Stimulated activated naive CD8-positive, alpha-beta T cell treated with anti-CD3 and anti-CD28 coated beads, Interleukin-15, amount 100 ng/mL, for 72 hours (primary cell): ENCODE data around the gene GLTPD2.
A peak's percentile ranks its signal among the peaks of the same experiment; 100 is the strongest.

Source experiments
- ATAC-seq: fragments of 150-1000 bp; cut with Tn5 transposase; 2 replicates; pipeline ENCODE4 v1.10.0; 2021; ENCODE audit warnings: mild to moderate bottlenecking, moderate library complexity
- DNase-seq, 2 donors: peaks; one replicate each; pipeline ENCODE4 v3.0.0; 2021 to 2022
- H3K27ac Mint-ChIP-seq, 2 donors: one replicate each; pipeline ENCODE4 v1.8.0; 2022; ENCODE audit warnings: mild to moderate bottlenecking in 2 of 2, mixed read lengths in 2 of 2, moderate library complexity in 2 of 2
- H3K27me3 Mint-ChIP-seq: one replicate; pipeline ENCODE4 v1.8.0; 2022; ENCODE audit warnings: mixed read lengths
- H3K4me1 Mint-ChIP-seq: one replicate; pipeline ENCODE4 v1.8.0; 2022; ENCODE audit warnings: mild to moderate bottlenecking, mixed read lengths
- H3K4me3 Mint-ChIP-seq, 2 donors: one replicate each; pipeline ENCODE4 v1.8.0; 2022; ENCODE audit warnings: mild to moderate bottlenecking in 2 of 2, mixed read lengths in 2 of 2, moderate library complexity in 1 of 2
- H3K9me3 Mint-ChIP-seq, 2 donors: one replicate each; pipeline ENCODE4 v1.8.0; 2022; ENCODE audit warnings: mixed read lengths in 2 of 2

Gene GLTPD2

DNA sequence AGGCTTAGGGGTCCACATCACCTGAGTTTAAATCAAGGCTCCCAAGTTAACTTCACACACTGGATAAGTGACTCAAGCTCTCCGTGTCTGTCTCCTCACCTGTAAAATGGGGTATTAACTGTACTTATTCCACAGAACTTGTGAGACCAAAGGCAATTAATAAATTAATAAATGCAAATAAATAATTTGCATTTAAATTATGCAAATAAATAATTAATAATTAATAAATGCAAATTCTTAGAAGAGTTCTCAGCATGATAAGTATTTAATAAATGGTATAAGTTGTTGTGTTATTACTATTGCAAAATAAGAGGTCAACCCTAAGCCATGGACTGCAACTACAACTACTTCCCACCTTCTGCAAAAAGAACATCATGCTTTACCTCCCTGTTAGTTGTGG lies 35.4 kb upstream of the GLTPD2 start:
- Mint-ChIP-seq H3K9me3 (no peaks in the 10 kb centered on the region), H3K4me1 (peaks cover 5% of the 10 kb centered on the region), H3K27ac (no peak overlapping the region), H3K4me3 (no peak overlapping the region), H3K27me3 (peaks cover 20% of the 10 kb centered on the region)
- DNase-seq (no peak), ATAC-seq (no peak)

DNA sequence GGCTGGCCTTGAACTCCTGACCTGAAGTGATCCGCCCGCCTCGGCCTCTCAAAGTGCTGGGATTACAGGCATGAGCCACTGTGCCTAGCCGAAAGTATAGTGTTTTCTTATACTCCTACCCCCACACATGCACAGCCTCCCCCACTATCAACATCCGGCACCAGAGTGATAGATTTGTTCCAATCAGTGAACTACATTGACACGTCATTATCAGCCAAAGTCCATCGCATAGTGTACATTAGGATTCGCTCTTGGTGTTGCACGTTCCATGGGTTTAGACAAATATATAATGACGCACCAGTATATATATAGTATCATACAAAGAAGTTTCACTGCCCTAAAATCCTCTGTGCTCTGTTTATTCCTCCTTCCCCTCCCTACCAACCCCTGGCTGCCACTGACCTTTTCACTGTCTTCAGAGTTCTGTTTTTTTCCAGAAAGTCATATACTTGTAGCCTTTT lies 29.0 kb upstream of the GLTPD2 start:
- H3K27ac Mint-ChIP-seq = no peak overlapping the region
- DNase-seq = no peak
- no peak for ATAC-seq
- H3K9me3 Mint-ChIP-seq = no peaks in the 10 kb centered on the region
- H3K4me1 Mint-ChIP-seq = no peaks in the 10 kb centered on the region
- H3K4me3 Mint-ChIP-seq = no peak overlapping the region
- H3K27me3 Mint-ChIP-seq = peaks cover 8% of the 10 kb centered on the region

DNA sequence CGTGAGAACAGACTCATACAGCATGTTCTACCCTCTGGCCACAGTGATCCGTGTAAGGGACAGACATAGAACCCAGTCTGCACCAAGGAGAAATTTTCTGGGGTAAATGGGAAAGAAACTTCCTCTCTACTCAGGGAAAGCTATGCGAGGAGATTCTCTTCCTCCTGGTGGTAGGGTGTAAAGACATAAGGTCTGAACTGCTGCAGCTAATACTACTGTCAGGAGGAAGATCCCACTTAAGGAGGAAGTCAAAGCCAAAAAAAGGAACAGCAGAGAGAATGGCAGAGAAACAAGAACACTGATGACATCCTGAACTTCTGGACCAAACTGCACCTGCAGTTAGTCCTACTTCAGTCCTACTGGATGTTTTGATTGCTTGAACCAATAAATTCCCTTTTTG lies 24.2 kb upstream of the GLTPD2 start:
- DNase-seq (no peak), ATAC-seq (no peak)
- H3K27me3 Mint-ChIP-seq = peaks cover 9% of the 10 kb centered on the region
- no peak overlapping the region for H3K27ac Mint-ChIP-seq
- no peak overlapping the region for H3K4me3 Mint-ChIP-seq
- no peaks in the 10 kb centered on the region for H3K4me1 Mint-ChIP-seq
- no peaks in the 10 kb centered on the region for H3K9me3 Mint-ChIP-seq

DNA sequence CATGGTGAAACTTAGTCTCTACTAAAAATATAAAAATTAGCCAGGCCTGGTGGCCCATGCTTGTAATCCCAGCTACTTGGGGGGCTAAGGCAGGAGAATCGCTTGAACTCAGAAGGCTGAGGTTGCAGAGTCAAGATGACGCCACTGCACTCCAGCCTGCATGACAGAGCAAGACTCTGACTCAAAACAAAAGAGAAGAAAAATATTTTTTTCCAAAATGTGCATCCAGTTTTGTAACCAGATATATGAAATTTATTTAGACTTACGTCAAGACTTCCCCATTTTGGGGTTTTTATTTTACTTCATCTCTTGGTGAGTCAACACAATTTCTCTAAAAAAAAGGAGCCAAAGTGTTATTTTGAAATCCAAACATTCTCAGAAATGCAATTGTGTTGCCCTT lies 22.6 kb upstream of the GLTPD2 start:
- DNase-seq = no peak
- Mint-ChIP-seq H3K9me3 (no peaks in the 10 kb centered on the region), H3K27ac (no peak overlapping the region), H3K4me3 (no peak overlapping the region), H3K27me3 (peaks cover 9% of the 10 kb centered on the region), H3K4me1 (peaks cover under 1% of the 10 kb centered on the region)
- ATAC-seq = no peak

DNA sequence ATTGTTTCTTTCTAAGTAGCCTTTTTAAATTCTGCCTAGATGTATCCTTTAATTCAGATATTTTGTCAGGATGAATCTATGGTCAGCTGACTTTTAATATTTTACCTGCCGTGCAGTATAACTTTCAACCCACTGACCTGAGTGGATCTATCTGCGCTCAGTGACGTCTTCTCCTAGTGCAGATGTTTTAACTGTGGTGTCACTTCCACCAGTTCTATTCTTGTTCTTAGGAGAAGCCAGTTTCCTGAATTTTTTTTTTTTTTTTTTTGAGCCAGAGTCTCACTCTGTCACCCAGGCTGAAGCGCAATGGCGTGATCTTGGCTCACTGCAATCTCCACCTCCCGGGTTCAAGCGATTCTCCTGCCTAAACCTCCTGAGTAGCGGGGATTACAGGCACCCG lies 22.0 kb upstream of the GLTPD2 start:
- Mint-ChIP-seq H3K4me3 (no peak overlapping the region), H3K27ac (no peak overlapping the region), H3K9me3 (no peaks in the 10 kb centered on the region), H3K27me3 (peaks cover 9% of the 10 kb centered on the region), H3K4me1 (peaks cover 6% of the 10 kb centered on the region)
- ATAC-seq (no peak), DNase-seq (no peak)

DNA sequence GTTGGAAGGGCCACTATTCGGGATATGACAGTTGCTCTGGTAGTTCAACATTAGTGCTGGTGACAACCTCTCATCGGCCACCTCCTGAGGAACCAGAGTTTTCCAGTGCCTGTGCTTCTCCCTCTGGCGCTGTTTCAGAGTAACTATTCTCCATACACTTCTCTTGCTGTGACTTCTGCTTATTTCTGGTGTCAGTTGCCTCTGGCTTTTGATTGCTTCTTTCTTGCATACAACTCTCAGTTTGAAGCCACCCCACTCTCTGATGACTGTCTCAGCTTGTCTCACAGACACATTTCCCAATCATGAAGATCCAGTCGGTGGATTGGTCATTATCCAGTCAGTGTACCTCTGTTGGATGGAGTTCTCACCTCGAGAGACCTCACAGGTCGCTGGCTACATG lies 20.5 kb upstream of the GLTPD2 start:
- Mint-ChIP-seq H3K4me1 (peaks cover 10% of the 10 kb centered on the region), H3K27ac (no peak overlapping the region), H3K9me3 (no peaks in the 10 kb centered on the region)

DNA sequence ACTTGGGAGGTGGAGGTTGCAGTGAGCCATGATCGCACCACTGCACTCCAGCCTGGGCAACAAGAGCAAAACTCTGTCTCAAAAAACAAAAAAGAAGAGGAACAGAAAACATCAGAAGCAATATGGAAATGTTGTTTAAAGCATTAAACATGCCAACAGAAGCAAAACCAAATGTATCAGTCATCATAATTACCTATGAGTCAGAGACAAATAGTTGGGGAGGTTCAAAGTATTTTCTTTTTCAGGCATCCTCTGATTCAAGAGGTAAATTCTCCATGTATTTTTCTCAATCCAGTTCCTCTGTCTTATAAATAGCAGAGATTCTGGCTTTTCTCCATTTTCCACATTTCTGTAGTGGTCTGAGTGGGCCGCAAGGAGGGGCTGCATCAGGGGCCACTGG lies 19.1 kb upstream of the GLTPD2 start:
- Mint-ChIP-seq H3K27ac (no peak overlapping the region), H3K9me3 (no peaks in the 10 kb centered on the region), H3K4me1 (peaks cover 10% of the 10 kb centered on the region), H3K27me3 (peaks cover 9% of the 10 kb centered on the region), H3K4me3 (no peak overlapping the region)
- ATAC-seq (no peak), DNase-seq (no peak)

More for the DNA sequence above, 20.5 kb upstream of the GLTPD2 start:
- Mint-ChIP-seq H3K27me3 (peaks cover 9% of the 10 kb centered on the region), H3K4me3 (no peak overlapping the region)
- DNase-seq (no peak), ATAC-seq (no peak)

DNA sequence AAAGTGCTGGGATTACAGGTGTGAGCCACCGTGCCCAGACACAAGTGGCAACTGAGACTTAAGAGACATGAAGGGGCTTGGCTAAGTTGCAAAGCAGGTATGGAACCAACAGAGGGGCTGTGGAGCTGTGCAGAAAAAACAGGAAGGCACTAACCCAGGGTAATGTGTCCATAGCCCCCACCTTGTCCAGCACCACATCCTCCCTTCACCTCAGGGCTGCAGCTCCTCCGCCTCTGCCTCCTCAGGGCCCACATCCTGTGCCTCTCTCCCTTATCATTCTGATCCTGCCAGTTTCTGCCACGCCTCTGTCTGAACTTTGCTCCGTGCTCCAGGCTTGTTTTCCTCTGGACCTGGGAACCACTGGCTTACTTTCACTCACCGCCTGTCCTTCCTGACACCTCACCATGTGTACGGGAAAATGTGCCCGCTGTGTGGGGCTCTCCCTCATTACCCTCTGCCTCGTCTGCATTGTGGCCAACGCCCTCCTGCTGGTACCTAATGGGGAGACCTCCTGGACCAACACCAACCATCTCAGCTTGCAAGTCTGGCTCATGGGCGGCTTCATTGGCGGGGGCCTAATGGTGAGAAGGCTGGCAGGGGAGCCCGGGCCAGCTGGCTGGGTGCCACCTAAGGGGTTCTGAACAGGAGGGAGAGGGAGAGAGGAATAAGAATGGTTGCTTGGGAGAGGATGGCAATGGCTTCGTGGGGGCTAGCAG lies 17.1 kb upstream of the GLTPD2 start, which contains the start of gene TM4SF5:
Gene TM4SF5, plus strand, starts transcription at position 368 of the 716 bp plus-strand sequence. Its CDS starts 37 bp downstream, at position 405.
- Mint-ChIP-seq H3K27ac (peak within 1 kb of the TSS in 1 of 2 donors; percentile 79), H3K4me3 (no peak within 1 kb of the TSS), H3K9me3 (no peaks in the 10 kb centered on the region), H3K27me3 (peaks cover 9% of the 10 kb centered on the region), H3K4me1 (peaks cover 10% of the 10 kb centered on the region)
- peak; percentile 78 for ATAC-seq
- no peak for DNase-seq

DNA sequence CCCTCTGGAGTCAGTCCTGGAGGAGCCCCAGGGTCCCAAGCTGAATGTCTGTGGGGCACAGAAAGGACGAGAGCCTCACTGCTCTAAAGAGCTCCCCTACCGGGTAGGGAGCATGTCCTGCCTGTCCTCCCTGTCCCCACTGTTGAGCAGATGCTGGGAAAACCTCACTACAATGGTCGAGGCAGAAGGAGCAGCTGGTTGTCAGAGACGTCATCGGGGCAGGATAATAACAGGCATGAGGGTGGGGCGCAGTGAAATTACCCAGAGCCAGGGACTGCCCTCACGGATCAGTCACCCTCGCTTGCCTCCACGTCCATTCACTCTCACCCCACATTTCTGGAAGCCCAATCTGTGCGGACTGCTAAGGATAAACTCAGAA lies 16.5 kb upstream of the GLTPD2 start:
- H3K27me3 Mint-ChIP-seq = peaks cover 9% of the 10 kb centered on the region
- DNase-seq (no peak), ATAC-seq (no peak)
- peaks cover 10% of the 10 kb centered on the region for H3K4me1 Mint-ChIP-seq
- no peaks in the 10 kb centered on the region for H3K9me3 Mint-ChIP-seq
- H3K27ac Mint-ChIP-seq = no peak overlapping the region
- H3K4me3 Mint-ChIP-seq = no peak overlapping the region

DNA sequence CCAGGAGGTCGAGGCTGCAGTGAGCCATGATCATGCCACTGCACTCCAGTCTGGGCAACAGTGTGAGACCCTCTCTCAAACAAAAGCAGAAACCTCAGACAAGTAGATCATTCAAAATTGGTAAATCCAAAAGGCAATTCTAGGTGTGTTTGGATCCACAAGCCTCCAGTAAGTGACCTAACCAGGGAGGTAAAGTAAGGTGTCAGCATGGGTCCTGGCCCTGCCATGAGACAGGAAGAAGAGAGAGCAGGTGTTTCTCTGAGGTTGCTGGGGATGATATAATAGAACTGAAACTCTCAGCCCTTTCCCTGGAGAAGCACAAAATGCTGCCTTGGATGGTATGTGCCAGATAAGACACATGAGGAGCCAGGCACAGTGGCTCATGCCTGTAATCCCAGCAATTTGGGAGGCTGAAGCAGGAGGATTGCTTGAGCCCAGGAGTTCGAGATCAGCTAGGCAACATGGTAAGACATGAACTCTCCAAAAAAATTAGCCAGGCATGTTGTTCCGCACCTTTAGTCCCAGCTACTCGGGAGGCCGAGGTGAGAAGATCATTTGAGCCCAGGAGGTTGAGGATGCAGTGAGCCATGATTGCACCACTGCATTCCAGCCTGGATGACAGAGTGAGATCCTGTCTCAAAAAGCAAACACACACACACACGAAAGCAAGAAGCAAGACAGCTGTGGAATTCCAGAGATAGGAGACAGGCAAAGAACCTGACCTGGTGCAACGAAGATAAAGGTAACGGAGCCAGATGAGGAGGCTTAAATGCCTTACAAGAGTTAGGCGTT lies 10.6 kb upstream of the GLTPD2 start:
- peaks cover 7% of the 10 kb centered on the region for H3K4me1 Mint-ChIP-seq
- peak overlapping the region in 1 of 2 donors; percentile 88 for H3K27ac Mint-ChIP-seq
- H3K9me3 Mint-ChIP-seq = no peaks in the 10 kb centered on the region
- no peak overlapping the region for H3K4me3 Mint-ChIP-seq
- ATAC-seq = no peak
- peaks cover 37% of the 10 kb centered on the region for H3K27me3 Mint-ChIP-seq
- no peak for DNase-seq

DNA sequence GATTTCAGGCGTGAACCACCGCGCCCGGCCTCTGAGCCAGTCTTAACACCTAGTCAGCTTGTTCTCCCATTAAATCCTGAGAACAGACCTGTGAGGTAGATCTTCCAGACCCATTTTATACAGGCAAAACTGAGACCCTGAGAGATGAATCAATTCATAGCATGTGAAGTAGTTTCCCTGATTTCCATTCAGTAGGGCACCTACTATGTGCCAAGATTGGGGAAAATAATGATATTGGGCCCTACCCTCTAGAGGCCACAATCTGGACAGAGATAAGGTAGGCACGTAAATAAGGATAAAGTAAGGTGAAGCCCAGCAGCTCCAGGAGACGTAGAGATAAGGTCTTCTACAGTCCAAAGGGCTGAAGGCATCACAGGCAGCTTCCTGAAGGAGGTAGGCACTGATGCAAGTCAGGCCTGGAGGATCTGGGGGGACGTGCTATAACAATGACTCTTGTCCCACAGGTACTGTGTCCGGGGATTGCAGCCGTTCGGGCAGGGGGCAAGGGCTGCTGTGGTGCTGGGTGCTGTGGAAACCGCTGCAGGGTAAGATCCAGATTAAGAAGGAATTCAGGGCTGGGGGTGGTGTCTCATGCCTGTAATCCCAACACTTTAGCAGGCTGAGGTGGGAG lies 8.3 kb upstream of the GLTPD2 start:
- Mint-ChIP-seq H3K4me1 (peaks cover 10% of the 10 kb centered on the region), H3K27me3 (peaks cover 58% of the 10 kb centered on the region), H3K9me3 (no peaks in the 10 kb centered on the region), H3K27ac (no peak overlapping the region), H3K4me3 (no peak overlapping the region)
- ATAC-seq (no peak), DNase-seq (no peak)

DNA sequence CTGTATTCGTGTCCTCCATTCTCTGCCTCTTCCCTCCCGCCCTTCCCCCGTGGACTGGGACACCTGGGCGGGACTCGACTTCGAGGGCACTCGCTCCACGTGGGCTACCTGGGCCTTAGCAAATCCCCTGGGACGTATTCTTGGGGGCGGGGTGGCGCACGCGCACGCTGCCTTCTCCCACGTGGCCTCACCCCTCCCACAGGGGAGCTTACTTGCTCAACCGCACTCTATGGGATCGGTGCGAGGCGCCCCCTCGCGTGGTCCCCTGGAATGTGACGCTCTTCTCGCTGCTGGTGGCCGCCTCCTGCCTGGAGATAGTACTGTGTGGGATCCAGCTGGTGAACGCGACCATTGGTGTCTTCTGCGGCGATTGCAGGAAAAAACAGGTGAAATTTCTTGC lies 6.1 kb upstream of the GLTPD2 start:
- ATAC-seq = peak; percentile 67
- Mint-ChIP-seq H3K9me3 (no peaks in the 10 kb centered on the region), H3K27ac (no peak overlapping the region), H3K27me3 (peaks cover 81% of the 10 kb centered on the region), H3K4me1 (peaks cover 25% of the 10 kb centered on the region), H3K4me3 (no peak overlapping the region)
- DNase-seq = no peak

DNA sequence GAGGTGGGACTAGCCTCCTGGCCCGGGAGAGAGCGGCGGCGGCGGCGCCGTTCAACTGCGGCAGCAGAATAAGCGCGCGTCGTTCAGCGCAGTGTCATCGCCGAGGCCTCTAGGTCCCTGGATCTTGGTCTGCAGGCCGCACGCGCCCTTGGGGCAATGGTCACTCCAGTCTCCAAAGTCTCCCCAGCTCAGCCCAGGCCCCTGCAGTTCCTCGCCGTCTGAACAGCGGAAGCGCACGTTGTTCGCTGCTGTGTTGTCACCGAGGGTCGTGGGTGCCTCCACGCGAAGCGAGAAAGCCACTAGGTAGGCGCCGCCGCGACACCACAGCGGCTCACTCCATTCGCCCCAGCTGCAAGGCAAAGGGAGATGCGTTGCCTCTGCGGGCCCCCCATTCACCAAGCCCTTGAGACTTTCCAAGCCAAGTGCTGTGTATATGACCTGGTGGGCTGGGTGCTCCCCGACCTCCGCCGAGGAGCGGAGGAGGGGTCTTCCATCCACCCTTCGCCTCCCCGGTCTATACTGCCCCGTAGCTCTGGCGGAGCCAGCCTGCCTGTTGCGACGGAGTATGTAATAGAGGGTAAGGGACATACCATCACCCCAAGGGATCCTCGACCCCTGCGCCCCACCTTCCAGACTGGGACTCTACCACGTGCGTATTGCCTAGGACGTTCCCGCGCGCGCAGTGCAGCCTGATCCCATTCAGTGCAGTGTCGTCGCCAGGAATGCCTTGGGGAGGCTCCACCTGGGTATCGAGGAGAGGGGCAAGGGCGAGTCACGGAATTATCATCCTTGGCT lies 3.3 kb upstream of the GLTPD2 start:
- ATAC-seq (no peak), DNase-seq (peak in 1 of 2 donors; percentile 21)
- no peak overlapping the region for H3K27ac Mint-ChIP-seq
- H3K9me3 Mint-ChIP-seq = no peaks in the 10 kb centered on the region
- H3K4me3 Mint-ChIP-seq = peak overlapping the region; percentile 58 to 75
- peaks cover 45% of the 10 kb centered on the region for H3K4me1 Mint-ChIP-seq
- peaks cover 81% of the 10 kb centered on the region for H3K27me3 Mint-ChIP-seq

DNA sequence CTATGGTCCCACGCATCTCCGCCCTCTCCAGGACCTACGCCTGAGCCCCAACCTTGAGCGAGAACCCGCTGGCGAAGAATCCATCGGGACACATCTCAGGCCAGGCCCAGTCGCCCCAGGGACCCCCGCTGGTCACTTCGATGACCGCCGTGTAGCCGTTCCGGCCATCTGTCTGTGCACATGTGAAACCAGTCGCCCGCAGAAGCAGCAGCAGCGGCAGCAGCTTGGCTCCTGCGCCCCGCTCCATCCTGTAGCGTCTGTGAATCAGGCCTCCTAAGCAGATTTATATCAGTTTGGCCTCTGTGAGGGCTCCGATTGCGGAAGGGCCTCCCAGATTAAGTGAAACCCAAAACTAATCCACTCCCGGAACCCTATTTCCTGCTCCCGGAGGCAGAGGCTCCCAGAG lies 2.7 kb upstream of the GLTPD2 start, which contains the start of gene VMO1:
Gene VMO1, minus strand, starts transcription at position 259 of the 406 bp plus-strand sequence. Its CDS starts 12 bp downstream, at position 247.
- DNase-seq = peak in 1 of 2 donors; percentile 5

DNA sequence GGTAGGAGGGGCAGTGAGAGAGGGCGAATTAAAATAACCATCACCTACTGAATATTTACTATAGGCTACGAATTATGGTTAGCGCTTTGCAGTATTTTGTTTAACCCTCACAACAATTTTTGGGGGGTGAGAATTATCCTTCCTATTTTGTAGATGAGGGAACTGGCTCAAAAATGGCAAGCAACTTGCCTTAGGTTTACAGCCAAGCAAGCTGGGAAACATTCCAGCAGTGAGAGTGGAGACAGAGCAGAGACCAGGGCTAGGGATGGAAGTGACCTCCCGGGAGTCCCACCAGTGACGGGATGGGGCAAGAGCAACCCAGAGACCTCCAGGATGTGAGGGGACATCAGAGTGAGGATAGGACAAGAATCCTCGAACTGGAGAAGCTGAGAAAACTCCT lies 2.2 kb upstream of the GLTPD2 start:
- Mint-ChIP-seq H3K27ac (no peak overlapping the region), H3K27me3 (peaks cover 77% of the 10 kb centered on the region), H3K9me3 (no peaks in the 10 kb centered on the region), H3K4me1 (peaks cover 53% of the 10 kb centered on the region), H3K4me3 (peak overlapping the region; percentile 58 to 75)
- DNase-seq (no peak), ATAC-seq (no peak)

More for the DNA sequence above, 2.7 kb upstream of the GLTPD2 start, which contains the start of gene VMO1:
- peaks cover 77% of the 10 kb centered on the region for H3K27me3 Mint-ChIP-seq
- H3K4me3 Mint-ChIP-seq = peak within 1 kb of the TSS; percentile 58 to 75
- H3K9me3 Mint-ChIP-seq = no peaks in the 10 kb centered on the region
- no peak for ATAC-seq
- no peak within 1 kb of the TSS for H3K27ac Mint-ChIP-seq
- H3K4me1 Mint-ChIP-seq = peaks cover 51% of the 10 kb centered on the region
